GM23338 (cell line): ENCODE data around the gene ROR1. TPM values are rescaled to one million over a fixed set of nuclear protein-coding genes. Genes with fewer than 3 reads are reported as not detected.

ENCODE experiments used
- ATAC-seq: fragments of 200-7000 bp; cut with Tn5 transposase; 3 replicates; pipeline ENCODE4 v1.9.1; 2020
- DNase-seq: peaks from one replicate; pipeline ENCODE4 v3.0.0-alpha.2; 2015; ENCODE audit warnings: low spot score
- H2AFZ ChIP-seq: fragments of 200-600 bp; sonication (generic); 2 replicates; pipeline ENCODE4 v1.8.0; 2016; ENCODE audit warnings: antibody characterized with exemption, mild to moderate bottlenecking, moderate library complexity
- H3F3A ChIP-seq: fragments of 200-600 bp; sonication (generic); replicated peaks from 2 replicates; pipeline ENCODE4 v1.8.0; 2017; ENCODE audit warnings: antibody characterized with exemption, mixed run types, low read depth
- H3K27ac ChIP-seq: fragments of 200-600 bp; sonication (generic); 2 replicates; pipeline ENCODE4 v1.6.1; 2016; ENCODE audit warnings: low read depth
- H3K27me3 ChIP-seq: fragments of 200-600 bp; sonication (generic); 2 replicates; pipeline ENCODE4 v1.8.0; 2016; ENCODE audit warnings: mild to moderate bottlenecking, mixed run types, moderate library complexity; ENCODE audit not compliant: insufficient read depth
- H3K36me3 ChIP-seq: fragments of 200-600 bp; sonication (generic); 2 replicates; pipeline ENCODE4 v1.8.0; 2016; ENCODE audit warnings: mild to moderate bottlenecking; ENCODE audit not compliant: insufficient read depth
- H3K4me1 ChIP-seq: fragments of 200-600 bp; sonication (generic); 2 replicates; pipeline ENCODE4 v1.8.0; 2016; ENCODE audit warnings: mild to moderate bottlenecking, moderate library complexity; ENCODE audit not compliant: insufficient read depth
- H3K4me2 ChIP-seq: fragments of 200-600 bp; sonication (generic); 2 replicates; pipeline ENCODE4 v1.7.1; 2017; ENCODE audit warnings: mixed run types
- H3K4me3 ChIP-seq: fragments of 200-600 bp; sonication (generic); 2 replicates; pipeline ENCODE4 v1.6.1; 2016; ENCODE audit warnings: mixed run types
- H3K79me2 ChIP-seq: fragments of 200-600 bp; sonication (generic); replicated peaks from 2 replicates; pipeline ENCODE4 v1.8.0; 2017; ENCODE audit warnings: mild to moderate bottlenecking; ENCODE audit not compliant: insufficient read depth
- H3K9me2 ChIP-seq: fragments of 200-600 bp; sonication (generic); 2 replicates; pipeline ENCODE4 v1.8.0; 2017; ENCODE audit not compliant: insufficient read depth
- H4K20me1 ChIP-seq: fragments of 200-600 bp; sonication (generic); replicated peaks from 2 replicates; pipeline ENCODE4 v1.8.0; 2017; ENCODE audit warnings: mild to moderate bottlenecking; ENCODE audit not compliant: insufficient read depth
- H3K27ac Mint-ChIP-seq: 2 replicates; pipeline ENCODE4 v1.8.0; 2020; ENCODE audit warnings: inconsistent platforms, mild to moderate bottlenecking, moderate library complexity, mixed read lengths
- H3K27me3 Mint-ChIP-seq: 3 replicates; pipeline ENCODE4 v1.8.0; 2022; ENCODE audit warnings: low read depth, mild to moderate bottlenecking, moderate library complexity, mixed read lengths, inconsistent platforms; ENCODE audit not compliant: insufficient read depth, poor library complexity
- H3K36me3 Mint-ChIP-seq: 3 replicates; pipeline ENCODE4 v1.8.0; 2021; ENCODE audit warnings: low read depth, mild to moderate bottlenecking, inconsistent platforms, moderate library complexity, mixed read lengths
- H3K4me1 Mint-ChIP-seq: 3 replicates; pipeline ENCODE4 v1.8.0; 2020; ENCODE audit warnings: mild to moderate bottlenecking, inconsistent platforms, mixed read lengths
- H3K4me3 Mint-ChIP-seq: 3 replicates; pipeline ENCODE4 v1.8.0; 2021; ENCODE audit warnings: moderate library complexity, mild to moderate bottlenecking, inconsistent platforms, mixed read lengths
- H3K9me3 Mint-ChIP-seq: 3 replicates; pipeline ENCODE4 v1.8.0; 2020; ENCODE audit warnings: moderate library complexity, mild to moderate bottlenecking, inconsistent platforms, mixed read lengths
- CREB1 ChIP-seq: fragments of 250-450 bp; sonication (Bioruptor Pico); IDR thresholded peaks from 2 replicates; pipeline ENCODE4 v1.5.0; 2020; ENCODE audit warnings: low read depth, mild to moderate bottlenecking, moderate library complexity
- EZH2 ChIP-seq: fragments of 200-600 bp; sonication (generic); IDR thresholded peaks from one replicate; pipeline ENCODE4 v1.8.0; 2017; ENCODE audit warnings: antibody characterized with exemption, mild to moderate bottlenecking, low read depth; ENCODE audit not compliant: unreplicated experiment
- EZH2phosphoT487 ChIP-seq: fragments of 200-600 bp; sonication (generic); IDR thresholded peaks from one replicate; pipeline ENCODE4 v1.8.1; 2018; ENCODE audit warnings: antibody characterized with exemption; ENCODE audit not compliant: unreplicated experiment
- JUNB ChIP-seq: IDR thresholded peaks from one replicate; pipeline ENCODE4 v1.6.1; 2016; ENCODE audit warnings: antibody characterized with exemption; ENCODE audit not compliant: unreplicated experiment
- NANOG ChIP-seq: IDR thresholded peaks from 2 replicates; pipeline ENCODE4 v1.6.1; 2016; ENCODE audit warnings: antibody characterized with exemption, borderline replicate concordance
- POLR2AphosphoS5 ChIP-seq: IDR thresholded peaks from 2 replicates; pipeline ENCODE4 v1.6.1; 2016; ENCODE audit warnings: antibody characterized with exemption, low read depth
- STAT1 ChIP-seq: IDR thresholded peaks from one replicate; pipeline ENCODE4 v1.6.1; 2016; ENCODE audit warnings: antibody characterized with exemption; ENCODE audit not compliant: unreplicated experiment
- ZNF114 ChIP-seq: fragments of 250-450 bp; sonication (Bioruptor Pico); IDR thresholded peaks from 2 replicates; pipeline ENCODE4 v1.5.0; 2020; ENCODE audit warnings: mild to moderate bottlenecking, moderate library complexity
- ZNF331 ChIP-seq: fragments of 250-450 bp; sonication (Bioruptor Pico); IDR thresholded peaks from 2 replicates; pipeline ENCODE4 v1.5.0; 2020; ENCODE audit warnings: low read depth, mild to moderate bottlenecking, moderate library complexity
- polyA plus RNA-seq: library from polyadenylated mRNA; unstranded; fragments of >200 nt; fragmentation: Nextera tagmentation; extraction: Ambion mirVana; gene quantifications from 2 replicates; pipeline ENCODE4 v1.2.1, GENCODE V29; 2016
- total RNA-seq: library from RNA; depleted of rRNA; stranded (reverse); fragments of >200 nt; shearing (Covaris generic); gene quantifications from 2 replicates; pipeline ENCODE4 v1.2.3, GENCODE V29; 2014
- TF ChIP-seq, protein P1 (sequence below), 2 experiments: fragments of 200-600 bp in 1 of 2; sonication (generic) in 1 of 2; conservative IDR thresholded peaks; 2 replicates each; pipeline versions ENCODE4 v1.5.1 to v1.6.1; 2016 to 2017; ENCODE audit warnings: antibody characterized with exemption in 2 of 2, low read depth in 2 of 2, mild to moderate bottlenecking in 2 of 2, moderate library complexity in 1 of 2
- TF ChIP-seq, protein P2 (sequence below): IDR thresholded peaks from 2 replicates; pipeline ENCODE4 v1.6.1; 2016; ENCODE audit warnings: antibody characterized with exemption

Gene ROR1
- total and polyA plus RNA-seq, 2 experiments from 2014 or later = 59.7 to 96.0 TPM

DNA sequence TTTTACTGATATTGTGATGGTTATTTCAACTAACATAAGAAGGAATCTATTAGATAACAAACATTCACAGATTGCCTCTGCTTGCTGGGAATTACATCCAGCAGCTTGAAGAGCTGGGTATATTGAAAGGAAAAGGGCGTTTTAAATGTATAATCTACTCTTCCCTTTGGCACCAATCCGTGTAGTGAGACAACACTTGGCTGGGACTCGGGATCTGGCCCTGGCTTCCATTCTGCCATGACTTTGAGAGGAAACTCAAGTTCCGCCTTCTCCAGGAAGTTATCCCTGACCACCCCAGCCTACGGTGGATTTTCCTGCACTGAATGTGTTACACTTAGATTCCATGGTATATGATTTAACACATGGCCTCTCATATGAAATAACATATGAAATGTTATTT lies 342.7 kb downstream of the ROR1 start (continued):
- TF ChIP-seq, protein P1, sequence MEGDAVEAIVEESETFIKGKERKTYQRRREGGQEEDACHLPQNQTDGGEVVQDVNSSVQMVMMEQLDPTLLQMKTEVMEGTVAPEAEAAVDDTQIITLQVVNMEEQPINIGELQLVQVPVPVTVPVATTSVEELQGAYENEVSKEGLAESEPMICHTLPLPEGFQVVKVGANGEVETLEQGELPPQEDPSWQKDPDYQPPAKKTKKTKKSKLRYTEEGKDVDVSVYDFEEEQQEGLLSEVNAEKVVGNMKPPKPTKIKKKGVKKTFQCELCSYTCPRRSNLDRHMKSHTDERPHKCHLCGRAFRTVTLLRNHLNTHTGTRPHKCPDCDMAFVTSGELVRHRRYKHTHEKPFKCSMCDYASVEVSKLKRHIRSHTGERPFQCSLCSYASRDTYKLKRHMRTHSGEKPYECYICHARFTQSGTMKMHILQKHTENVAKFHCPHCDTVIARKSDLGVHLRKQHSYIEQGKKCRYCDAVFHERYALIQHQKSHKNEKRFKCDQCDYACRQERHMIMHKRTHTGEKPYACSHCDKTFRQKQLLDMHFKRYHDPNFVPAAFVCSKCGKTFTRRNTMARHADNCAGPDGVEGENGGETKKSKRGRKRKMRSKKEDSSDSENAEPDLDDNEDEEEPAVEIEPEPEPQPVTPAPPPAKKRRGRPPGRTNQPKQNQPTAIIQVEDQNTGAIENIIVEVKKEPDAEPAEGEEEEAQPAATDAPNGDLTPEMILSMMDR (conservative IDR thresholded peaks at IDR 0.05; ENCODE audit: low read depth in 2 of 2) = no peak
- TF ChIP-seq POLR2AphosphoS5 = no peak
- TF ChIP-seq, protein P2, sequence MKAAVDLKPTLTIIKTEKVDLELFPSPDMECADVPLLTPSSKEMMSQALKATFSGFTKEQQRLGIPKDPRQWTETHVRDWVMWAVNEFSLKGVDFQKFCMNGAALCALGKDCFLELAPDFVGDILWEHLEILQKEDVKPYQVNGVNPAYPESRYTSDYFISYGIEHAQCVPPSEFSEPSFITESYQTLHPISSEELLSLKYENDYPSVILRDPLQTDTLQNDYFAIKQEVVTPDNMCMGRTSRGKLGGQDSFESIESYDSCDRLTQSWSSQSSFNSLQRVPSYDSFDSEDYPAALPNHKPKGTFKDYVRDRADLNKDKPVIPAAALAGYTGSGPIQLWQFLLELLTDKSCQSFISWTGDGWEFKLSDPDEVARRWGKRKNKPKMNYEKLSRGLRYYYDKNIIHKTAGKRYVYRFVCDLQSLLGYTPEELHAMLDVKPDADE = no peak
- TF ChIP-seq NANOG = no peak
- no peak for TF ChIP-seq ZNF114 (CRISPR knock-in tag)
- TF ChIP-seq EZH2phosphoT487 = no peak
- no peak for TF ChIP-seq STAT1
- no peak for TF ChIP-seq ZNF331

DNA sequence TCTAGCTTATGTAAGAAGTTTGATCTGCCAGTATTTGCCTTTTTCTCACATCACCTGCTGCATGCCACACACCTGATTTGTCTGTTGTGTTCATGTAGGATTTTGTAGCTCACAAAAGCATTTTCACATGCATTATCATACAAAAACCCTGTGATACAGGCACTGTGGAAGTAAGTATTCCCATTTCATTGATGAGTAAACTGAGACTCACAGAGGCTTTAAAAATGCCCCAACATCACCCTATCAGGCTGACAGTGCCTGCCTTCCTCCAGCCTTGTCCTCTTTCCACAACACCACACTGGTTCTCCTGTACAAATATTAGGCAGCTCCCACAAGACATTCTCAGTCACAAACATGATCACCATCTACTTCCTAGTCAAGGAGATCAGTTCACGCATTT lies 343.7 kb downstream of the ROR1 start:
- H3K27ac ChIP-seq = no peak overlapping the region
- H3K4me1 ChIP-seq = no peaks in the 10 kb centered on the region
- H3F3A ChIP-seq = no peaks in the 10 kb centered on the region
- H3K27me3 ChIP-seq = no peaks in the 10 kb centered on the region
- peaks cover 2% of the 10 kb centered on the region for H3K27me3 Mint-ChIP-seq
- H3K36me3 Mint-ChIP-seq = no peaks in the 10 kb centered on the region
- no peaks in the 10 kb centered on the region for H3K9me3 Mint-ChIP-seq
- H3K4me2 ChIP-seq = no peak overlapping the region
- peaks cover 18% of the 10 kb centered on the region for H3K9me2 ChIP-seq
- H3K27ac Mint-ChIP-seq = no peak overlapping the region
- DNase-seq = no peak
- 0 out of 2 replicates have a peak, but pooled peaks cover 6% of the 10 kb centered on the region for H3K79me2 ChIP-seq
- H3K36me3 ChIP-seq = no peaks in the 10 kb centered on the region
- H4K20me1 ChIP-seq = peaks cover 16% of the 10 kb centered on the region; the same call in 1 of the 2 replicates
- H3K4me3 ChIP-seq = no peak overlapping the region
- no peak overlapping the region for H3K4me3 Mint-ChIP-seq
- H3K4me1 Mint-ChIP-seq = peaks cover 11% of the 10 kb centered on the region
- TF ChIP-seq, protein P2 = no peak
- TF ChIP-seq JUNB (no peak), CREB1 (CRISPR knock-in tag) (no peak), NANOG (no peak), STAT1 (no peak), POLR2AphosphoS5 (no peak), EZH2phosphoT487 (no peak), ZNF331 (no peak), ZNF114 (CRISPR knock-in tag) (no peak), EZH2 (no peak)
- TF ChIP-seq, protein P1 (conservative IDR thresholded peaks at IDR 0.05; ENCODE audit: low read depth in 2 of 2) = no peak
- H2AFZ ChIP-seq = no peak overlapping the region
- ATAC-seq = no peak
